SH-SY5Y (cell line): Measurements from ENCODE around the gene ZFP69.

ENCODE experiments used
- GATA2 ChIP-seq: IDR thresholded peaks from 2 replicates; pipeline ENCODE4 v1.6.1; 2011; ENCODE audit warnings: mild to moderate bottlenecking, low read depth, low read length
- GATA3 ChIP-seq: IDR thresholded peaks from 2 replicates; pipeline ENCODE4 v1.6.1; 2011; ENCODE audit warnings: low read depth, mild to moderate bottlenecking, low read length, moderate library complexity

The ZFP69 gene

DNA sequence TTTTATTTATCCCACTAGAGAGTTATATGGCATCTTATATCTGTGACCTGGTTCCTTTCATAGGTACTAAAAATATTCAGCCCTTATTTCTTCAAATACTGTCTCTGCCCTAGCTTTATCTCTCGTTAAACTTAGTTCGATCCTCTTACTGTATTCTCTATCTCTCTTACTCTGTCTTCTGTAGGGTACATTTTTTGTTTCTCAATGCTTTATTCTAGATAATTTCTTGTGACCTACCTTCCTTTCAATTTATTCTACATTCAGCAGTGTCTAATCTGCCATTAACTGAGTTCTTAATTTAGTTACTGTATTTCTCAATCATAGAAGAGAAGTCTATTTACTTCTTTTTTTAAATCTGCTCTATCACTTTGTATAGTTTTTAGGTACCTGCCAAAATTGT, 1.8 kb upstream of the ZFP69 start:
- TF ChIP-seq GATA2 (no peak), GATA3 (no peak)

DNA sequence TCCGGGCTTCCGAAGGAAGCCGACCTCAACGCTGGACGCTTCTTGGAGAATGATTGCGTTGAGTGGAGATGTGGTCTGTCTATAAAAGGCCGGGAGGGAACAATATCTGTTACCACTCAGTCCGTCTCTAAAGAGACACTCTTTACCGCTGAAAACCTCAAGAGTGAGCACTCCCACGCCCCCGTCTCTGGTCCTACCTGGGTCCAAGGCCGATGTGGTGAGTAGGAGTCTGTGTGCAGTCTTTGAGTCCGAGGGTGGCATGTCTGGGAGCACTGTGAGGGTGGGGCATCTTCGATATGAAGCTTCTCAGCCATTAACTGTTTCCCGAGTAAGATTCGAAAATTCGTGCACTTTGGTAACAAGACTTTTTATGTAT, 576 bp downstream of the ZFP69 start:
- TF ChIP-seq GATA2 (no peak), GATA3 (no peak)

DNA sequence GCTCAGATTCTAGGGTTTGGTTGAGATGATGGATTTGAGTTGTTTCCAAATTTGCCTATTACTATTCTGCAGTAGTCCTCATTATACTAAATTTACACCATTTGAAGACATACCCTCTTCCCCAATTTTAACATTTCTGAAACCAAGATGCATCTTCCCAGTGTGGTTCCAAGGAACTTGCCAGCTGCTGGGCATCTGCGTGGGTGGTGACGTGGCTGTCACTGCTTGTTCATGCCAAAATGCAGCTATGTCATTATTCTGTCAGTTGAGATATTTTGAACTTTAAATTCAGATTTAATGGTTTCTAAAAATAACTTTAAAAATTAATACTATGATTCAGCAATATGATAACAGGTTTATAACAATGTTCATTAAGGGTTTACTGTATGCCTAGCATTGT, 1.2 kb downstream of the ZFP69 start:
- TF ChIP-seq GATA3 (no peak), GATA2 (no peak)

DNA sequence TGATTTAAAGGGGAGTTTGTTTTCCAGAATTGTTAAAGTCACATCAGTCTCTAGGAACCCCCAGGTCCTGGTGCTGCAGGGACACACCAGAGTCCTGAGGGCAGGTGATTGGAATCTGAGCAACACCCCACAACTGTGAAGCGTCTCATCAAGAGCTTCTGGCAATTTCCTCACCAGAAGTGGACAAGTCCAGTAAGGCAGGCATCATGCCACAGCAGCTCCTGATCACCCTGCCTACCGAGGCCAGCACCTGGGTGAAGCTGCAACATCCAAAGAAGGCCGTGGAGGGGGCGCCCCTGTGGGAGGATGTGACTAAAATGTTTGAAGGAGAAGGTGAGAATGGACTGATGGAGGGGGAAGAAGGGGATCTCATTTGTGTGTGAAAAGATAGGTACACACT, 2.1 kb downstream of the ZFP69 start:
- no peak for TF ChIP-seq GATA3
- no peak for TF ChIP-seq GATA2

DNA sequence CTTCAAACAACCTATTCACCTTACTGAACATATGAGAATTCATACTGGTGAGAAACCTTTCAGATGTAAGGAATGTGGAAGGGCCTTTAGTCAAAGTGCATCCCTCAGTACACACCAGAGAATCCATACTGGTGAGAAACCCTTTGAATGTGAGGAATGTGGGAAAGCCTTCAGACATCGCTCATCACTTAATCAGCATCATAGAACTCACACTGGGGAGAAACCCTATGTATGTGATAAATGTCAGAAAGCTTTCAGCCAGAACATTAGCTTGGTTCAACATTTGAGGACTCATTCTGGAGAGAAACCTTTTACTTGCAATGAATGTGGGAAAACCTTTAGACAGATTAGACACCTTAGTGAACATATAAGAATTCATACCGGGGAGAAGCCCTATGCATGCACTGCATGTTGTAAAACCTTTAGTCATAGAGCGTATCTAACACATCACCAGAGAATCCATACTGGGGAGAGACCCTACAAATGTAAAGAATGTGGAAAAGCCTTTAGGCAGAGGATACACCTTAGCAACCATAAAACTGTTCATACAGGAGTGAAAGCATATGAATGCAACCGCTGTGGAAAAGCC, 18.3 kb downstream of the ZFP69 start:
- TF ChIP-seq GATA2 (no peak), GATA3 (no peak)

DNA sequence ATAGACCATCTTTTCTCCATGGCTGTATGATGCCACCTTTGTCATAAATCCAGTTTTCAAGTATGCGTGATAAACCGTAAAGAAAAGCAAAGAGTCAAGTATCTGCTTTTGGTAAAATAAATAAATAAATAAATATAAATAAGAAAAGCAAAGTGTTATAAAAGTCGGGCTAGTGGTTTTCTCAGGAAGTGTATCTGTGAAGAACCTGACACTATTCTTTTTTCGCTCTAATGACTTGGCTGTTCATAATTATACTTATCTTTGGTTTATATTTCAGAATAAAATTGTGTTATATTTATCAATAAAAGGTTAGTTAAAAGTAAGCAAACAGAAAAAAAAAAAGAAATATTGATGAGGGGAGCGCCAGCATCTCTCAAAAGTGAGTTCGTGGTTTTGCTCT, 30.9 kb downstream of the ZFP69 start:
- TF ChIP-seq GATA3 (no peak), GATA2 (no peak)

DNA sequence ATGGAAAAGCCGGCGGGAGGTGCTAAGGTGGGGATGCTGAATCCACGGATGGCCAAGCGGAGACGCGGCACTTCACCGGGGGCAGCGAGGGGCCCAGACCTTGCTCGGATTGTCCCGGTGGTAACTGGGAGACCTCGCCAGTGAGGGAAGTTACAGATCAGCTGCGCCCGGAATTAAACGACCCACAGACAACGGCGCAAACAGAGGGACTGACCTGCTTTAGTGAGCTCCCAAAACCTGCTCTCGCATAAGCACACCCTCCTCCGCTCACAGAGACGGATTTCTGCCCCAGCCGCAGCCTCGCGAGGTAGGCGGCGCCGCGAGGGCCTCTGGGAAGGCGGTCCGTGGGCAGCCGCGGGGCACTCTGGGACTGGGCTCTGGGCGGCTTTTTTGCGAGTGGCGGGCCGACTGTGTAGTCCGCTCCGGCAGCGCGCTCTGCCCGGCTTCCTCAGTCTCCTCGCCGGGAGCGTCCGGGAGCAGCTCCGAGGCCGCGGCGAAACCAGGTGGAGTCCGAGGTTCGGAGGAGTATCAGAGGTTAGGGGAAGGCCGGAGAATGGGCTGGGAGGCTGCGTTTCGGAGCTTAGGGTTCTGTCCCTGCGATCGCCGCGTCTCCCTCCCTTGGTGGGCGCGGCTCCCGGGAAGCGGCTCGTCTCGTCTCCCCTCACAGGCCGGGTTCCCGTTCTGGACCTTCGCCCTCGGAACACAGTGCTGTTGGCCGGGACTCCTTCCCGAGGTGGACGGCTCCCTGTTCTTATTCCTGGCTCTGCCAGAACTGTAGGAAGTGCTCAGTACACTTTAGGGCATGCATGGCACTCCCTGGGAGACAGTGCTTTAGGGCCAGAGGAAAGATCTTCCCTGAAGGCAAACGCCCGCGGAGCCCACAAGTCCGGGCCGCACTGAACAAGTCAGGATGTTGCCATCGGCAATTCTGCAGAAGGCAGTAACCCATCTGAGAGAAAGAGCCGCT, 31.6 kb downstream of the ZFP69 start, which contains the start of gene EXO5:
EXO5 (plus strand) TSS at position 393 of the 967 bp plus-strand sequence. CDS start 5,778 bp downstream, outside the sequence.
- no peak for TF ChIP-seq GATA2
- TF ChIP-seq GATA3, result no peak

DNA sequence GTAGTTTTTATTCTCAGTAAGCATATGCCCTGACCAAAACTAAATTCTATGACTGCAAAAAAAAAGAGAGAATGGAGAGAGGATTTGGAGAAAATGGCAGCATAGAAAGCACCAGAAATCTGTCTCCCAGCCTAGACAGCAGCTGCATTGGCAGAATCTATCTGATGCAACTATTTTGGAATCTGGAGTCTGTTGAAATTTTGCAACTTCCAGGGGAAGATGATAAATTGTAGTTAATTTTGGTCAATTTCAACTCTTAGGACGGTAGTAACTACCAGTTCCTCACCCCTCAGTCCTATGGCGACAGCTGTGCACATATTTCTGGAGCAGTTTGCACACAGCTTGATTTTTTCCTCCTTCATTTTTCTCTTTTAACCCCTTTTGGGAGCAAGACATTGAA, 42.4 kb downstream of the ZFP69 start:
- TF ChIP-seq GATA2, result no peak
- no peak for TF ChIP-seq GATA3

DNA sequence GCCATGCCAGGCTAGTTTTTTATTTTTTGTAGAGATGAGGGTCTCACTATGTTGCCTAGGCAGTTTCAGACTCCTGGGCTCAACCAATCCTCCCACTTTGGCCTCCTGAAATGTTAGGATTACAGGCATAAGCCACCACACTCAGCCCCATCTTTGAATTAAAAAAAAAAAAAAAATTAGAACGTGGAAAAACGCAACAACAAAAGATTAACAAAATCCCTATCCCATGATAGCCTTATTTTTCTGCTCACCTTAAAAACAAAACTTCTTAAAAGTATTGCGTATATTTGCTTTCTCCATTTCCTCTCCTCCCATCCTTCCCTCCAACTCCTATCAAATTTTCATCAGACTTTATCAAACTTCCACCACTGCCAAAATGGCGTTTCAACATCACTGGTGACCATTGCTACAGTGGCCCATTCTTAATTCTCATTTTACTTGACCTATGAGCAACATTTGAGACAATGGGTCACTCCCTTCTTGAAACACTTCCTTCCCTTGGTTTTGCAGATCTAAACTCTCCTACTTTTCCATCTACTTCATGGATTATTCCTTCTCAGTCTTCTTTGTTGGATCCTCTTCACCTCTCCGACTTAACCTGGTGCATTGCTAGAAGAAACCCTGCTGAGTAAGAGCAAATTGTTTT, 53.8 kb downstream of the ZFP69 start:
- TF ChIP-seq GATA3 (no peak), GATA2 (no peak)

DNA sequence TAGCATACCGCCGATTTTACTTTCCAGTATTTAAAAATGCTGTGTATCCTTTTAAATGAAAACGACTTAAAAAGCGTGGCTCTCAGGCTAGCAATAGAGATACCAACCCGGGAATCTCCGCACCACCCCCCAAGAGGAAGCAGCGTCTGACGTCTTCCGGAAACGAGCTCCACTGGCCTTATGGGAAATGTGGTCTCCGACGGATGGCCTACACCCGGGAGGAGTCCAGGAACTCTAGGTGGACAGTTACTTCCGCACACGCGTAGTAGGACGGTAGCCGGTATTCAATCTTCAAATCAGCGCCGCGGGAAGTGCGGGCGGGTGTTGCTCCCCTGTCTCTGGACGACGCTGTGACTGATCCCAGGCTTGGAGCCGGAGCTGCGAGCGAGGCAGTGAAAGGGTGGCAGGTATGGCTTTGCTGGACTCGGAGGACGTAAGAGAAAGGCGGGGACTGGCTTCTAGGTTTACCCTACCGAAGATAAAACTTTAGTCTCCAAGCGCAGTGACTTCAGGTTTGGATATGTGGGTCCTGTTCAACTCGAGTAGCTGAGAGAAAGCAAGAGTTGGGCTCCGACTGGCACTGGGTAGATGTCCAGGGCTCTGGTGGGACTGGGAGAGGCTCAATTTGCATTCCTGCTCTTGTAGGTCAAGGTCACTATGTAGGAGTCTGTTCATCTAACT, 54.4 kb downstream of the ZFP69 start, which contains the start of gene ZNF684:
ZNF684 (plus strand) TSS at position 257 of the 681 bp plus-strand sequence. CDS start 1,530 bp downstream, outside the sequence.
- TF ChIP-seq GATA3 (no peak), GATA2 (peak; percentile 64)

DNA sequence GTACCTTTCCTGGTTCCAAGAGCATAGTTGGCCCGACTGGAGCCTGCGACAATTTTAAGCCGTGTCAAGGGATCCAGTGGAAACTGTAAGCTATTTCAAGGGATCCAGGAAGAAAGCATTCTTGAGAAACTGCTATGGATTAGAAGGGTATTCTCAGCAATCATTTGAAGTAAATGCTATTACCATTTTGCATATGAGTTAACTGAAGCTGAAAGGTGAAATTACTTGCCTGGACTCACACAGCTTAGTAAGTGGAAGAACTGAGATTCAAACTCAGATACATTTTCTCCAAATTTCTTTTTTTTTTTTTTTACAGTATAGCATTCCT, 54.9 kb downstream of the ZFP69 start:
- TF ChIP-seq GATA3, result no peak
- TF ChIP-seq GATA2, result no peak

DNA sequence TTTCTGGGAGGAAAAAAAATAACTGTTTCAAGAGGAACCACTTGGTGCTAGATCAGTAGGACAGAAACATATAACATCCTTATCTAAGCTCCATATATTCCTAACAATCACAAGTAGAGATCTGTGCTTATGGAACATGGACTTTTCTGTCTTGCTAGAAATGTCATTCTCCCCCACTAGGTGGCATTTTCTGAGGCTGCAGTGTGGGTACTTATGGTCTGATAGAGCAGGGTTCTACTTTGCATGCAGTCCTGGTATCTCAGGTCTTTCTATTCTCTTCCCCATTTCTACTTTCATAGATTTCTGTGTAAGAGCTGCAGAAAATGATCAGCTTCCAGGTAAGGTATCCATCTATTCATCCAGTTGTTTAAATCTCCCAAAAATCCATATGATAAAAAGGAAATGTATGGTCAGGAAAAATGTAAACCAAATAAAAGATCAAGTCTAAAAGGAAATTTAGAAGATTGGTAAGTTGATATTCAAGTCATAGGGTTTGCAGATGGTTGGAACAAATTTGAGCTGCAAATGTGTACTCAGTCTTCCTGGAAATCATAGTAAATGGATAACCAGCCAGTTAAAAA, 55.8 kb downstream of the ZFP69 start:
- no peak for TF ChIP-seq GATA3
- TF ChIP-seq GATA2, result no peak

DNA sequence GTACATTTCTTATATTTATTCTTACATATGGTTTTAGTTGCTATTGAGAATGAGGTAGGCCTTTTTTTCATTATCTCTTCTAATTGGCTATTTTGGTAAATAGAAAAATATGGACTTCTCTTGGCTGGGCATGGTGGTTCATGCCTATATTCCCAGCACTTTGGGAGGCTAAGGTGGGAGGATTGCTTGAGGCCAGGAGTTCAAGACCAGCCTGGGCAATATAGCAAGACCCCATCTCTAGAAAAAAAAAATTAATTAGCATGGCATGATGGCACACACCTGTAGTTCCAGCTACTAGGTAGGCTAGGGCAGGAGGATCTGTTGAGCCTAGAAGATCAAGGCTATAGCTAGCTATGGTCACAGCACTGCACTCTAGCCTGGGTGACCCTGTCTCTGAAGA, 57.5 kb downstream of the ZFP69 start:
- no peak for TF ChIP-seq GATA2

DNA sequence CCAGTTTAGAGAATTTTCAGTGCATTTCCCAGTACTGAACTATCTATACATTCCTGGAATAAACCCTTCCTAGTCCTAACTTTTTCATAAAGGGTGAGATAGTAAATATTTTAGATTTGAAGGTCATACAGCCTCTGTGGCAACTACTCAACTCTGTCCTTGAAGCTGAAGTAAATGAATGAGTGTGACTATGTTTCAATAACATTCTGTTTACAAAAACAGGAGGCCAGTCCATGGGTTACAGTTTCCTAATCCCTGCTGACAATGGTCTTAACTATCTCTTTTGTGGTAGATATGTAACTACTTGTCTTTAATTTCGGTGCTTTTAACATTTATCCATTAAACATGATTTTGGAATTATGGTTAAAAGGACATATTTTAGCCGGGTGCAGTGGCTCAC, 58.6 kb downstream of the ZFP69 start:
- TF ChIP-seq GATA2 (no peak), GATA3 (no peak)

DNA sequence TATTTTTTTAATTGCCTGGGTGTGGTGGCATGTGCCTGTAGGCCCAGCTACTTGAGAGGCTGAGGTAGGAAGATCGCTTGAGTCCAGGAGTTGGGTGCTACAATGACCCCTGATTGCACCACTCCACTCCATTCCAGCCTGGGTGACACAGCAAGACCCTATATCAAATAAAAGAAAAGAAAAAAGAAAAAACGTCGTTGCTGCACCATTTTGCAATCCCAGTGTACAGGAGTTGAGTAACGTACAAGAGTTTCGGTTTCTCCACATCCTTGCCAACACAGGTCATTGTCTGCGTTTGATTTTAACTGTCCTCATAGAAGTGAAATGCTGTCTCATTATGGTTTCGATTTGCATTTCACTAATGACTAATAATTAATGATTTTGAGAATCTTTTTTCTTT, 62.2 kb downstream of the ZFP69 start:
- no peak for TF ChIP-seq GATA2
